Measurements from ENCODE around the gene MKX.

The MKX gene

GRCh38 chr10:27774831-27775230 lies 29.2 kb upstream of the MKX start:
- ChIA-PET POLR2A (ENCODE audit: low non-redundant PET) (no interaction called here), CTCF (no interaction called here)
- no peak overlapping the region for H3K27ac ChIP-seq
- TF ChIP-seq, protein P1, sequence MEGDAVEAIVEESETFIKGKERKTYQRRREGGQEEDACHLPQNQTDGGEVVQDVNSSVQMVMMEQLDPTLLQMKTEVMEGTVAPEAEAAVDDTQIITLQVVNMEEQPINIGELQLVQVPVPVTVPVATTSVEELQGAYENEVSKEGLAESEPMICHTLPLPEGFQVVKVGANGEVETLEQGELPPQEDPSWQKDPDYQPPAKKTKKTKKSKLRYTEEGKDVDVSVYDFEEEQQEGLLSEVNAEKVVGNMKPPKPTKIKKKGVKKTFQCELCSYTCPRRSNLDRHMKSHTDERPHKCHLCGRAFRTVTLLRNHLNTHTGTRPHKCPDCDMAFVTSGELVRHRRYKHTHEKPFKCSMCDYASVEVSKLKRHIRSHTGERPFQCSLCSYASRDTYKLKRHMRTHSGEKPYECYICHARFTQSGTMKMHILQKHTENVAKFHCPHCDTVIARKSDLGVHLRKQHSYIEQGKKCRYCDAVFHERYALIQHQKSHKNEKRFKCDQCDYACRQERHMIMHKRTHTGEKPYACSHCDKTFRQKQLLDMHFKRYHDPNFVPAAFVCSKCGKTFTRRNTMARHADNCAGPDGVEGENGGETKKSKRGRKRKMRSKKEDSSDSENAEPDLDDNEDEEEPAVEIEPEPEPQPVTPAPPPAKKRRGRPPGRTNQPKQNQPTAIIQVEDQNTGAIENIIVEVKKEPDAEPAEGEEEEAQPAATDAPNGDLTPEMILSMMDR (conservative IDR thresholded peaks at IDR 0.05; ENCODE audit: low read depth) = no peak
- no peak for DNase-seq (ENCODE audit: low spot score)

DNA sequence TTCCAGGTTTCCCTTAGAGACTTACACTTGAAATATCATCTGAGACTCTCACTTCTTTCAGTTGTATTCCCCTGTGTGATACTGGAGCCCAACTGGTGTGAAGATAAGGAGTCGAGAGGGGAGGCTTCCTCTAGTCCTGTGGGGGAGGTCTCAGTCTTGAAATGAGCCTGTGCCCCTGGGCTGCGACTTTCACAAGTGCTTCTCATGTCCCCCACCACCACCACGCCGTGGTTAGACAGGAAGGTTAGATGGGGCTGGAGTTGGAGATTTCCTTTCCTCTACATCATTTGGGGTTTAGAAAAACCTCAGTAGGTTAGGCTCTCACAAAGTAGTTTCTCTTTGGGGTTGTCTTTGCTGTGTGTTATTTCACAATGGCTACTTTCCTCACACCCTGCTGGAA lies 25.6 kb upstream of the MKX start:
- no peak for DNase-seq (ENCODE audit: low spot score)
- H3K27ac ChIP-seq = no peak overlapping the region
- ChIA-PET CTCF (no interaction called here), POLR2A (ENCODE audit: low non-redundant PET) (no interaction called here)
- TF ChIP-seq, protein P1 (conservative IDR thresholded peaks at IDR 0.05; ENCODE audit: low read depth) = no peak

- ChIA-PET POLR2A (ENCODE audit: low non-redundant PET) (no interaction called here), CTCF (no interaction called here)
- no peak overlapping the region for H3K27ac ChIP-seq
- no peak for DNase-seq (ENCODE audit: low spot score)
- TF ChIP-seq, protein P1 (conservative IDR thresholded peaks at IDR 0.05; ENCODE audit: low read depth) = no peak
These were observed 24.6 kb upstream of the MKX start for GRCh38 chr10:27770181-27770580.

DNA sequence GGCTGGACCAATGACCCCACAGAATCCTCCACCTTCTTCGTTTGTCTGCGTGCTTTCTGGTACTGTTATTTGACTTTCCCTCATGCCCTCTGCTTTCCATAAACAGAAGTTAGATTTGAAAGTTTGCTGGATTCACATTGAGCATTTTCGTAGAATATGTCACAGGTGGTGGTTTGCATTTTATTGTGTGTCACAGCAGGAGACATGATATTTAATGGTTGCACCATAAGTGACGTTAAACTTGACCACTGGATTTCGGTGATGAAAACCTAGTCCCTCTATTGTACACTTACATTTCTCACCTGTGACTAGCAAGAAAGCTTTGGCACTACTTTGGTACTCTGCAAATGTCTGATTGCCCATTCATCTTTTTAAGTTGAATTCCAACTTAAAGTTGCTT lies 15.2 kb upstream of the MKX start:
- TF ChIP-seq, protein P1 (conservative IDR thresholded peaks at IDR 0.05; ENCODE audit: low read depth) = no peak
- DNase-seq (ENCODE audit: low spot score) = no peak
- H3K27ac ChIP-seq = no peak overlapping the region
- ChIA-PET CTCF (no interaction called here), POLR2A (ENCODE audit: low non-redundant PET) (no interaction called here)

DNA sequence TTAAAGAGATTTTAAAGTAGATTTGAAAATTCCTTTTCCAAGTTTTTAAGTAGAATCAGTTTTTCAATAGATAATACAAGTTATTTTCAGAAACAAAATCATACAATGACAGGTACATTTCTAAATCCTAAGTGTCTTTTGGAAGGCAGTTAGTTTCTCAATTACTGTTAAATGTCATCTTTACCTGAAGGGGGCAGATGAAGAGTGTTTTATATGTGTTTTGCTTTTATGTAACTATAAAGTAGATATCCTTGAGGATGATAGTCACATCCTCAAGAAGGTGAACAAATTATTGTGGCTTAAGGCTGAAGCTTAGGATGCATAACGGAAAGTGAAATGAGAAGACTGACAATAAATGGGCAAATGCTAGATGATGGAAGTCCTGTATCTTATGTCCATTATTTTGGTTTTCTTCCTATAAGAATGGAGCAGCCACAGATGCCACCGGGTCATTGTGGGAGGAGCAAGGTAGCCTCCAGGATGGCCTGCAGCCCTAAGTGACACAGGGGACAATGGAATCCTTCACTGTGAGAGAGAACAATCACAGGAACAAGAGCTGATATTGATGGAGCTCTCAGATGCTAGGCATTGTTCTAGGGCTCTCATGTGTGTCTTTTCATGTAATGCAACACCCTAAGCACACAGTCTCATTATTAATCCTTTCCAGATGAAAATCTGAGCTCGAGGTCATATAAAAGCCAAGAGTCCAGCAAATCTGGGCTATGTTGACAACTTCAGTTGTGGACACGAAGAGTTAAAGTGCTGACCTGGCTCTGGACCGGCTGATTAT lies 14.1 kb upstream of the MKX start:
- no peak overlapping the region for H3K27ac ChIP-seq
- CTCF ChIA-PET = no interaction called here
- TF ChIP-seq, protein P1 (conservative IDR thresholded peaks at IDR 0.05; ENCODE audit: low read depth) = no peak; the same call in 1 of the 2 replicates
- POLR2A ChIA-PET (ENCODE audit: low non-redundant PET) = no interaction called here
- no peak for DNase-seq (ENCODE audit: low spot score)

DNA sequence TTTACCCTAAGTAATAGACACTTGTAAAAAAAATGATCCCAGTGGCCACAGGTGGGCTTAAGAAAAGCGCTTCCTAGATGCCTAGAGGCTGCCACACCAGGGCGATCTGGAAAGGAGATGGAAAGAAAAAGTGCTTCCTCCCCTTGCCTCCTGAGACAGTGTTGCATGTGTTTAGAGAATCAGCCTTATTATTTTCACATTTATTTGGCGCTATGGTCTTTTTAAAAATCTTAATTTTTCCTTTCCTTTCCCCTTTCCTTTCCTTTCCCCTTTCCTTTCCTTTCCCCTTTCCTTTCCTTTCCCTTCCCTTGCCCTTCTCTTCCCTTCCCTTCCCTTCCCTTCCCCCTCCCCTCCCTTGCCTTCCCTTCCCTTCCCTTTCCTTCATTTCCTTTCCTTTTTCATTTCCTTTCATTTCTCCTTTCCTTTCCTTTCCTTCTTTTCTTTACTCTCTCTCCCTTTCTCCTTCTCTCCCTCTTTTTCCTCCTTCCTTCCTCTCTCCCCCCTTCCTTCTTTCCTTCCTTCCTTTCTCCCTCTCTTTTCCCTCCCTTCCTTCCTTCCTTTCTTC lies 7.1 kb upstream of the MKX start:
- CTCF ChIA-PET = interaction anchor here (0.5 to 0.6 kb wide), 2 partner anchors 20 to 33 kb away, joined by 4 to 7 read pairs; no protein-coding TSS in a partner anchor
- DNase-seq (ENCODE audit: low spot score) = no peak
- no peak overlapping the region for H3K27ac ChIP-seq
- POLR2A ChIA-PET (ENCODE audit: low non-redundant PET) = no interaction called here
- TF ChIP-seq, protein P1 (conservative IDR thresholded peaks at IDR 0.05; ENCODE audit: low read depth) = no peak

All from RWPE1 (cell line).